ENCODE measurements around the gene ZIC5.

GRCh38 chr13:99959540-99960230 is 11.9 kb downstream of the ZIC5 start:
- TF ChIP-seq CTCF (conservative IDR thresholded peaks at IDR 0.05), result no peak
- no peak for TF ChIP-seq ZFX (IDR thresholded peaks at IDR 0.05)

All from C4-2B (cell line).